IPS-20b (cell line): Measurements from ENCODE around the gene IFIT1B.

Source experiments
- H3K27ac ChIP-seq: one replicate; pipeline ENCODE4 v1.5.1; 2013; ENCODE audit warnings: low read length
- H3K27me3 ChIP-seq: 2 replicates; pipeline ENCODE4 v1.6.1; 2013; ENCODE audit warnings: mild to moderate bottlenecking, low read length, inconsistent platforms; ENCODE audit not compliant: insufficient read depth
- H3K36me3 ChIP-seq: 2 replicates; pipeline ENCODE4 v1.6.1; 2013; ENCODE audit warnings: low read depth, mild to moderate bottlenecking, inconsistent platforms, low read length, moderate library complexity; ENCODE audit not compliant: insufficient read depth
- H3K4me1 ChIP-seq: 2 replicates; pipeline ENCODE4 v1.6.1; 2013; ENCODE audit warnings: mild to moderate bottlenecking, control low read depth, inconsistent platforms, low read length, moderate library complexity; ENCODE audit not compliant: insufficient read depth
- H3K4me3 ChIP-seq: 2 replicates; pipeline ENCODE4 v1.5.1; 2013; ENCODE audit warnings: mild to moderate bottlenecking, low read length, inconsistent platforms
- H3K9ac ChIP-seq: 2 replicates; pipeline ENCODE4 v1.6.1; 2013; ENCODE audit warnings: low read depth, mild to moderate bottlenecking, inconsistent platforms, low read length, moderate library complexity
- H3K9me3 ChIP-seq: 2 replicates; pipeline ENCODE4 v1.6.1; 2013; ENCODE audit warnings: mild to moderate bottlenecking, low read depth, low read length, inconsistent platforms; ENCODE audit not compliant: insufficient read depth

IFIT1B gene

GRCh38 chr10:89351412-89351779, 26.5 kb upstream of the IFIT1B start:
- no peak overlapping the region; the same call in 1 of the 2 replicates for H3K9ac ChIP-seq
- H3K4me3 ChIP-seq, result no peak overlapping the region
- H3K9me3 ChIP-seq, result no peaks in the 10 kb centered on the region
- H3K27ac ChIP-seq, result peak overlapping the region; percentile 26
- no peaks in the 10 kb centered on the region for H3K27me3 ChIP-seq
- H3K4me1 ChIP-seq, result peaks cover 43% of the 10 kb centered on the region
- H3K36me3 ChIP-seq, result no peaks in the 10 kb centered on the region

GRCh38 chr10:89351780-89352597, 25.9 kb upstream of the IFIT1B start:
- H3K9me3 ChIP-seq, result no peaks in the 10 kb centered on the region
- no peaks in the 10 kb centered on the region for H3K36me3 ChIP-seq
- no peak overlapping the region for H3K27ac ChIP-seq
- no peaks in the 10 kb centered on the region for H3K27me3 ChIP-seq
- H3K4me3 ChIP-seq, result no peak overlapping the region
- peaks cover 39% of the 10 kb centered on the region for H3K4me1 ChIP-seq
- H3K9ac ChIP-seq, result no peak overlapping the region; the same call in 1 of the 2 replicates

GRCh38 chr10:89352802-89353201, 25.1 kb upstream of the IFIT1B start:
- H3K4me3 ChIP-seq, result no peak overlapping the region
- no peak overlapping the region for H3K27ac ChIP-seq
- H3K36me3 ChIP-seq, result no peaks in the 10 kb centered on the region
- peaks cover 34% of the 10 kb centered on the region for H3K4me1 ChIP-seq
- H3K9ac ChIP-seq, result no peak overlapping the region
- no peaks in the 10 kb centered on the region for H3K9me3 ChIP-seq
- no peaks in the 10 kb centered on the region for H3K27me3 ChIP-seq

GRCh38 chr10:89355394-89355931, 22.4 kb upstream of the IFIT1B start:
- no peak overlapping the region for H3K9ac ChIP-seq
- peaks cover 19% of the 10 kb centered on the region for H3K4me1 ChIP-seq
- no peak overlapping the region for H3K27ac ChIP-seq
- H3K36me3 ChIP-seq, result no peaks in the 10 kb centered on the region
- H3K27me3 ChIP-seq, result no peaks in the 10 kb centered on the region
- H3K4me3 ChIP-seq, result no peak overlapping the region
- H3K9me3 ChIP-seq, result no peaks in the 10 kb centered on the region

- no peaks in the 10 kb centered on the region for H3K9me3 ChIP-seq
- H3K36me3 ChIP-seq, result no peaks in the 10 kb centered on the region
- no peak overlapping the region for H3K9ac ChIP-seq
- no peaks in the 10 kb centered on the region for H3K27me3 ChIP-seq
- no peak overlapping the region for H3K4me3 ChIP-seq
- no peak overlapping the region for H3K27ac ChIP-seq
- peaks cover 8% of the 10 kb centered on the region for H3K4me1 ChIP-seq
Observed at GRCh38 chr10:89357096-89357495, 20.8 kb upstream of the IFIT1B start.

- no peaks in the 10 kb centered on the region for H3K9me3 ChIP-seq
- peaks cover 4% of the 10 kb centered on the region; the same call in 1 of the 2 replicates for H3K4me1 ChIP-seq
- no peak overlapping the region for H3K9ac ChIP-seq
- no peak overlapping the region for H3K4me3 ChIP-seq
- H3K27ac ChIP-seq, result no peak overlapping the region
- no peaks in the 10 kb centered on the region for H3K27me3 ChIP-seq
- no peaks in the 10 kb centered on the region for H3K36me3 ChIP-seq
Observed at GRCh38 chr10:89357975-89358374, 19.9 kb upstream of the IFIT1B start.

- no peak overlapping the region for H3K4me3 ChIP-seq
- H3K4me1 ChIP-seq, result peaks cover 4% of the 10 kb centered on the region; the same call in 1 of the 2 replicates
- no peaks in the 10 kb centered on the region for H3K9me3 ChIP-seq
- no peak overlapping the region for H3K27ac ChIP-seq
- H3K27me3 ChIP-seq, result no peaks in the 10 kb centered on the region
- H3K9ac ChIP-seq, result no peak overlapping the region
- H3K36me3 ChIP-seq, result no peaks in the 10 kb centered on the region
Observed at GRCh38 chr10:89360157-89360556, 17.7 kb upstream of the IFIT1B start.

GRCh38 chr10:89362929-89363328, 14.9 kb upstream of the IFIT1B start:
- Histone ChIP-seq H3K27me3 (no peaks in the 10 kb centered on the region), H3K27ac (no peak overlapping the region), H3K4me1 (no peaks in the 10 kb centered on the region; the same call in 1 of the 2 replicates), H3K9me3 (no peaks in the 10 kb centered on the region), H3K4me3 (no peak overlapping the region), H3K36me3 (no peaks in the 10 kb centered on the region), H3K9ac (no peak overlapping the region)

- Histone ChIP-seq H3K4me1 (no peaks in the 10 kb centered on the region), H3K4me3 (no peak overlapping the region)
Observed at GRCh38 chr10:89363729-89364442, 14.0 kb upstream of the IFIT1B start.

GRCh38 chr10:89364531-89364930, 13.3 kb upstream of the IFIT1B start:
- Histone ChIP-seq H3K36me3 (no peaks in the 10 kb centered on the region), H3K9me3 (no peaks in the 10 kb centered on the region), H3K9ac (no peak overlapping the region), H3K27ac (no peak overlapping the region), H3K27me3 (no peaks in the 10 kb centered on the region), H3K4me3 (no peak overlapping the region), H3K4me1 (peaks cover 4% of the 10 kb centered on the region; the same call in 1 of the 2 replicates)

More at GRCh38 chr10:89363729-89364442, 14.0 kb upstream of the IFIT1B start:
- Histone ChIP-seq H3K27me3 (no peaks in the 10 kb centered on the region), H3K9me3 (no peaks in the 10 kb centered on the region), H3K36me3 (no peaks in the 10 kb centered on the region), H3K9ac (no peak overlapping the region), H3K27ac (no peak overlapping the region)

- Histone ChIP-seq H3K9me3 (no peaks in the 10 kb centered on the region), H3K4me1 (peaks cover 4% of the 10 kb centered on the region; the same call in 1 of the 2 replicates), H3K36me3 (no peaks in the 10 kb centered on the region), H3K27ac (no peak overlapping the region), H3K27me3 (no peaks in the 10 kb centered on the region), H3K4me3 (no peak overlapping the region), H3K9ac (no peak overlapping the region)
Observed at GRCh38 chr10:89367529-89367928, 10.3 kb upstream of the IFIT1B start.
